GM21576 (cell line): ENCODE data around the gene WDR6.

Experiments
- ATAC-seq: cut with Tn5 transposase; IDR thresholded peaks from one replicate; pipeline ENCODE4 v1.9.1; 2021; ENCODE audit warnings: mild to moderate bottlenecking, moderate library complexity; ENCODE audit not compliant: unreplicated experiment

Gene WDR6

GRCh38 chr3:49007068-49007770, at the start of gene WDR6:
Gene WDR6 (plus strand): TSS chr3:49007391. CDS start chr3:49007432, 41 bp downstream.
- ATAC-seq: peak; percentile 85

- no peak for ATAC-seq
These were observed 46.3 kb upstream of the WDR6 start for GRCh38 chr3:48960841-48961413.

- ATAC-seq: no peak
These were observed 44.9 kb upstream of the WDR6 start for GRCh38 chr3:48962340-48962739.

- no peak for ATAC-seq
These were observed 44.3 kb upstream of the WDR6 start for GRCh38 chr3:48962939-48963338.

GRCh38 chr3:48963591-48963990, 43.6 kb upstream of the WDR6 start:
- no peak for ATAC-seq

GRCh38 chr3:48966367-48966766, 40.8 kb upstream of the WDR6 start:
- ATAC-seq: no peak

GRCh38 chr3:48966876-48967361, 40.3 kb upstream of the WDR6 start:
- ATAC-seq: no peak

- ATAC-seq: no peak
These were observed 36.6 kb upstream of the WDR6 start for GRCh38 chr3:48970586-48970985.

- no peak for ATAC-seq
These were observed 32.9 kb upstream of the WDR6 start for GRCh38 chr3:48974076-48974864.

GRCh38 chr3:48979451-48979850, 27.7 kb upstream of the WDR6 start:
- no peak for ATAC-seq

GRCh38 chr3:48980295-48980694, 26.9 kb upstream of the WDR6 start:
- no peak for ATAC-seq

- no peak for ATAC-seq
These were observed 25.2 kb upstream of the WDR6 start for GRCh38 chr3:48982016-48982415.

GRCh38 chr3:48982686-48983085, 24.5 kb upstream of the WDR6 start:
- no peak for ATAC-seq

- ATAC-seq: no peak
These were observed 24.1 kb upstream of the WDR6 start for GRCh38 chr3:48983096-48983495.

GRCh38 chr3:48984663-48985062, 22.5 kb upstream of the WDR6 start:
- no peak for ATAC-seq

GRCh38 chr3:48985831-48986376, 21.3 kb upstream of the WDR6 start:
- no peak for ATAC-seq

GRCh38 chr3:48989126-48989795, 17.9 kb upstream of the WDR6 start:
- no peak for ATAC-seq

- ATAC-seq: peak; percentile 48
These were observed 17.2 kb upstream of the WDR6 start, which contains the start of gene P4HTM for GRCh38 chr3:48989796-48990635. Gene P4HTM (plus strand): TSS chr3:48990241. CDS start chr3:48990257, 16 bp downstream.

- peak; percentile 24 for ATAC-seq
These were observed 16.3 kb upstream of the WDR6 start for GRCh38 chr3:48990636-48991469.
